ENCODE data around the gene TMEM86B. TPM values are rescaled to one million over a fixed set of nuclear protein-coding genes. Genes with fewer than 3 reads are reported as not detected.

Gene TMEM86B
- 1 to 10 TPM; 1.5 to 5.2 (median 4.1) TPM for total RNA-seq
- polyA plus RNA-seq, result 10 to 100 TPM in 2 of 3 donors, under 1 TPM in 1; 0.20 to 47.8 (median 23.1) TPM
- long read RNA-seq, donor 1, partial matches to known transcripts, result 0 of 3 reads
- long read RNA-seq, donor 1, other reads (novel, unspliced or antisense), result 0 of 3 reads
- long read RNA-seq, donor 2, partial matches to known transcripts, result 0 of 7 reads
- long read RNA-seq, donor 2, other reads (novel, unspliced or antisense), result 0 of 7 reads
- long read RNA-seq, donor 3, partial matches to known transcripts, result 0 of 2 reads
- long read RNA-seq, donor 3, other reads (novel, unspliced or antisense), result 0 of 2 reads
- long read RNA-seq, donor 4, result 0 reads
- long read RNA-seq, donor 5, partial matches to known transcripts, result 0 of 3 reads
- long read RNA-seq, donor 5, other reads (novel, unspliced or antisense), result 0 of 3 reads
- long read RNA-seq, donor 6, result 0 reads
- long read RNA-seq, donor 7, partial matches to known transcripts, result 0 of 1 reads
- long read RNA-seq, donor 7, other reads (novel, unspliced or antisense), result 0 of 1 reads
- long read RNA-seq, donor 8, partial matches to known transcripts, result 0 of 5 reads
- long read RNA-seq, donor 8, other reads (novel, unspliced or antisense), result 0 of 5 reads
- long read RNA-seq, donor 9, result 0 reads
- long read RNA-seq, donor 10, partial matches to known transcripts, result 0 of 4 reads
- long read RNA-seq, donor 10, other reads (novel, unspliced or antisense), result 0 of 4 reads

GRCh38 chr19:55228403-55229031, at the start of gene TMEM86B:
TSS of gene TMEM86B (minus strand) at chr19:55228763. CDS start at chr19:55228741, 22 bp downstream.
- no peak for DNase-seq
- Histone ChIP-seq H3K27me3 (no peaks in the 10 kb centered on the region), H3K4me1 (replicated peaks in 1 of 2) (peaks cover 8 to 11% of the 10 kb centered on the region in 2 donors), H3K27ac (peak within 1 kb of the TSS in 2 of 5 donors; percentile 21 to 49), H3K9me3 (replicated peaks in 1 of 3) (no peaks in the 10 kb centered on the region), H3K36me3 (replicated peaks in 1 of 2) (peaks cover 0 to 68% of the 10 kb centered on the region in 2 donors), H3K4me3 (no peak within 1 kb of the TSS)
- TF ChIP-seq CTCF (IDR thresholded peaks at IDR 0.05) (no peak), POLR2A (IDR thresholded peaks at IDR 0.05) (no peak)
- intact Hi-C loops (cut with DNase I), result no loop called here
- 82 to 87% (median 86%) methylated on average over 2 to 12 of the region's 12 CpGs; no CpG with 5 or more reads in 1 of the 4 donors for WGBS, 4 donors

- H3K36me3 ChIP-seq (replicated peaks in 1 of 2), result peaks cover 0 to 17% of the 10 kb centered on the region in 2 donors
- intact Hi-C loops (cut with DNase I), result no loop called here
- H3K9me3 ChIP-seq (replicated peaks in 1 of 3), result no peaks in the 10 kb centered on the region
- 84 to 97% (median 90%) methylated on average over 8 to 17 of the region's 17 CpGs for WGBS, 4 donors
- H3K4me1 ChIP-seq (replicated peaks in 1 of 2), result peaks cover 6 to 14% of the 10 kb centered on the region in 2 donors
- no peak for DNase-seq
- H3K27ac ChIP-seq, result no peak overlapping the region
- TF ChIP-seq CTCF (IDR thresholded peaks at IDR 0.05) (no peak), POLR2A (IDR thresholded peaks at IDR 0.05) (no peak)
- no peaks in the 10 kb centered on the region for H3K27me3 ChIP-seq
- H3K4me3 ChIP-seq, result no peak overlapping the region
Measured at GRCh38 chr19:55277494-55277893, 48.9 kb upstream of the TMEM86B start.

GRCh38 chr19:55276720-55277430, 48.3 kb upstream of the TMEM86B start:
- H3K4me3 ChIP-seq, result no peak overlapping the region
- no peaks in the 10 kb centered on the region for H3K27me3 ChIP-seq
- intact Hi-C loops (cut with DNase I), result no loop called here
- WGBS, 4 donors, result 87 to 96% (median 90%) methylated on average over 12 to 15 of the region's 15 CpGs
- H3K9me3 ChIP-seq (replicated peaks in 1 of 3), result no peaks in the 10 kb centered on the region
- no peak for DNase-seq
- peaks cover 0 to 23% of the 10 kb centered on the region in 2 donors for H3K36me3 ChIP-seq (replicated peaks in 1 of 2)
- peaks cover 6 to 14% of the 10 kb centered on the region in 2 donors for H3K4me1 ChIP-seq (replicated peaks in 1 of 2)
- H3K27ac ChIP-seq, result no peak overlapping the region
- TF ChIP-seq CTCF (IDR thresholded peaks at IDR 0.05), result no peak
- TF ChIP-seq POLR2A (IDR thresholded peaks at IDR 0.05), result no peak

Measured in adrenal gland (tissue), 19 donors.